ENCODE measurements around the gene NEUROG2. TPM values are rescaled to one million over a fixed set of nuclear protein-coding genes. Genes with fewer than 3 reads are reported as not detected.

The NEUROG2 gene
- total and polyA plus RNA-seq, 9 of the 15 experiments (the other 6 are each of a cell fraction or from before 2014, with no cell fraction given): 0.07 TPM; not detected in 7

DNA sequence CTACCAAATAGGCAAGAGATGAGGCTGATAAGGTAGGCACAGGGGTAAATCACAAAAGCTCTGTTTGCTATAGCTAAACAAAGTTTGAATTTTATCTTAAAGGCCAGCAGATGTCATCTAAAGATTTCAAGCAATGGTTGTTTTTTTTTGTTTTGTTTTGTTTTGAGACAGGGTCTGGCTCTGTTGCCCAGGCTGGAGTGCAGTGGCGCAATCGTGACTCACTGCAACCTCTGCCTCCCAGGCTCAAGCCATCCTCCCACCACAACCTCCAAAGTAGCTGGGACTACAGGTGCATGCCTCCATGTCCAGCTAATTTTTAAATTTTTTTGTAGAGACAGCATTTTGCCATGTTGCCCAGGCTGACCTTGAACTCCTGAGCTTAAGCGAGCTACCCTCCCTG is 43.1 kb upstream of the NEUROG2 start (continued):
- TF ChIP-seq, protein P1, sequence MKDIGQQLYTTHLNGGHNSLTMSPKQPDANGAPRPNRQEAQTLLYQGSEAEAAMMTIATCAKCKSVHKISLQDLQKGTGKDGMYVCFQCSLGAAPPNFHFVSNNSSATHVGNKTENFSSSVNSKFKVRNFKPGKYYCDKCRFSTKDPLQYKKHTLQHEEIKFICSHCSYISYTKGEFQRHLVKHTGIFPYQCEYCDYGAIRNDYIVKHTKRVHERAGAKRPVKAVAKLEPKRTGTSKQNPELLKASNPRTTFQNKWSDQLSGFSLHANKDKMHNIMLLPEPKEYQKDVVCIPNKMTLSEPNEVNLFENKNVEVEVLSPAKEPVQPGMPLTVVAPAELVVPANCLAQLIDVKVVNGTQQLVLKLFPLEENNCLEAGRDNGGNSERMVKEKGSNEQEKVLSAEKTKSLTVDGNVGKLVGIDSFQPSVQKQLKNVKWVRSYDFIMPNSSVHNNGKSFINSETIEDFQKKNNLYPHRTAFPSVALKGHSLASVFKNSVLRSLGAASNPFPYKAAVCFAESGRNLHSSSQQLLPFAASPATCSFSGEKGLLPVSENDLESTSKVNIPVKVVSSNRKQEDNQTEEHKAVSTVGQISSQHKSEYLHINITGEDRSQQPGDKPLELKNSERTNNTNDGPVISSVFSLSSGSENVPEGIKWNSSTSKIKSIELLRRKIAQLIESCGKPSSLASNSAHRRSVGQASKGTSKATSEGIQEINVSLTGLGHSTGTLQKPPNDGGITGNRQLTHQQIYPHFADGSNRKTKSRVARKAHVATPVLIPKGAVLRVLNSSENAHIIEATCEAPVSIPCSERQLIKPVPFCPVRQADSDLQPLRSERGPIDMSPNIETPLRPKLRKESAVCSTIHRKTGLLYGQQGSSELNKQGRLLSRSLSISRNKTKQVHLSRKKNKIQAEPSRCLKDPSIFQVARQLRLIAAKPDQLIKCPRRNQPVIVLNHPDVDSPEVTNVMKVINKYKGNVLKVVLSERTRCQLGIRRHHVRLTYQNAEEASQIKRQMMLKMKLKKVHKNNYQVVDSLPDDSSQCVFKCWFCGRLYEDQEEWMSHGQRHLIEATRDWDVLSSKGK (CRISPR knock-in tag; IDR thresholded peaks at IDR 0.05): no peak
- TF ChIP-seq ZNF121 (CRISPR knock-in tag; conservative IDR thresholded peaks at IDR 0.05) (no peak; the same call in 1 of the 2 replicates), BCOR (IDR thresholded peaks at IDR 0.05) (no peak), LEF1 (IDR thresholded peaks at IDR 0.05) (no peak)

DNA sequence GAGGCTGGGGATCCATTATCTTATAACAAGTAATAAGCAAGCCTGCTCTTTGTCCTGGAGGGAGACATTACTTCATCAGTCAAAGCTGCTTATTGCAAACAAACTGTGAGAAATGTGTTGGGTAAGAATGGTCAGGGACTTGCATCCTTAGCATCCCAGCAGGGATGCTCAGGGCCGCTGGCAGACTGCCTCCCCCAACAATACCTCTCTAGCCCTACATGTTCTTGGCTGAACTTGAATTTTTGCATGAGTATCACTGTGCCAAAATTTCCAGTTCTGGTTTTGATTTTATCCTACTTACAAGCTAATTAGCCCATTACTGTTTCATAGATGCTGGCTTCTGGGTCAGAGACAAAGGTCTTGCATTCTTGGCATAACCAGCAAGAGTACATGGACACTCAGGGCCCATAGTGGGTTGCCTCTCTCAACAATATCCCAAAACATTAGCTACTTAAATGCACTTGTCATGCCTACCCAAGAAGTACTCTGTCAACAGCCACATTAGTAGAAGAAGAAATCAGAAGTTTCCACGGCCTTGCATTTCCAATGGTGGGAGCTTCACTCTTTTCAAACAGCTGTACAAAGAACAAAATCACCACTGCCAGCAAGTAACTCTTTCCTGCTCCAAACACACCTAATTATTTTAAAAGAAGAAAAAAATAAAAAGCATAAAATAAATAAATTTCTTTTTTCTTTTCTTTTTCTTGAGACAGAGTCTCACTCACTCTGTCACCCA is 41.9 kb upstream of the NEUROG2 start:
- TF ChIP-seq KDM5B (IDR thresholded peaks at IDR 0.05; ENCODE audit: insufficient replicate concordance, low read depth, low read length) (no peak), KLF16 (IDR thresholded peaks at IDR 0.05) (no peak), ZNF311 (CRISPR knock-in tag; IDR thresholded peaks at IDR 0.05) (no peak)
- no peaks in the 10 kb centered on the region for H3K9me1 ChIP-seq (ENCODE audit: control insufficient read depth, insufficient read depth, low read length)
- H3K4me3 ChIP-seq: no peak overlapping the region
- intact Hi-C loops (cut with micrococcal nuclease): no loop called here
- no peaks in the 10 kb centered on the region for H3K4me1 ChIP-seq (replicated peaks in 1 of 2; ENCODE audit: control insufficient read depth in 2 of 2, insufficient read depth in 2 of 2, low read length in 2 of 2)
- H3K36me3 ChIP-seq (ENCODE audit: control insufficient read depth, insufficient read depth, low read length): peaks cover 30% of the 10 kb centered on the region; the same call in 1 of the 3 replicates
- no peaks in the 10 kb centered on the region for H3K79me2 ChIP-seq (ENCODE audit: control insufficient read depth, insufficient read depth, low read length)
- no peak overlapping the region for H3K27ac ChIP-seq (ENCODE audit: extremely low read depth, low read depth, low read length)
- no peaks in the 10 kb centered on the region for H3K9me3 ChIP-seq (replicated peaks; ENCODE audit: control insufficient read depth, insufficient read depth, low read depth, low read length)
- no peaks in the 10 kb centered on the region for H3K27me3 ChIP-seq (ENCODE audit: control insufficient read depth in 2 of 2, insufficient read depth in 2 of 2, low read length in 2 of 2)
- no TSS peak for BruUV-seq (replicated peaks)
- DNase-seq (ENCODE audit: extremely low read depth in 1 of 4, low spot score in 3 of 4): no peak
- in situ Hi-C loops (cut with MboI): no loop called here
- H4K20me1 ChIP-seq (replicated peaks; ENCODE audit: control insufficient read depth, insufficient read depth, low read length): no peaks in the 10 kb centered on the region
- no peak for ATAC-seq
- FAIRE-seq: no peak
- H2AFZ ChIP-seq (ENCODE audit: low read depth, low read length): no peak overlapping the region
- WGBS (ENCODE audit: insufficient coverage, low coverage, missing lambda C conversion rate): 89% methylated on average over 2 of the region's 2 CpGs
- H3K9ac ChIP-seq (ENCODE audit: insufficient read depth in 1 of 2, low read depth in 2 of 2, low read length in 2 of 2): no peak overlapping the region
- no peak overlapping the region for H3K4me2 ChIP-seq (ENCODE audit: insufficient read depth, low read length)
- CTCF ChIA-PET (ENCODE audit: low intra/inter-chr PET ratio): no interaction called here
- POLR2A ChIA-PET: interaction anchor here (0.6 kb wide), 1 partner anchor 125 kb away, joined by 3 read pairs; no protein-coding TSS in a partner anchor

Measured in K562 (cell line).